GM21367 (cell line): ENCODE data around the gene MACROD2.
"Not testable (repeated sequence)": the region's sequence is repeated elsewhere in the genome, so short reads cannot be mapped to it uniquely, and the experiment has no call there.

Source experiments
- ATAC-seq: cut with Tn5 transposase; IDR thresholded peaks from one replicate; pipeline ENCODE4 v1.9.1; 2021; ENCODE audit not compliant: unreplicated experiment

Gene MACROD2

DNA sequence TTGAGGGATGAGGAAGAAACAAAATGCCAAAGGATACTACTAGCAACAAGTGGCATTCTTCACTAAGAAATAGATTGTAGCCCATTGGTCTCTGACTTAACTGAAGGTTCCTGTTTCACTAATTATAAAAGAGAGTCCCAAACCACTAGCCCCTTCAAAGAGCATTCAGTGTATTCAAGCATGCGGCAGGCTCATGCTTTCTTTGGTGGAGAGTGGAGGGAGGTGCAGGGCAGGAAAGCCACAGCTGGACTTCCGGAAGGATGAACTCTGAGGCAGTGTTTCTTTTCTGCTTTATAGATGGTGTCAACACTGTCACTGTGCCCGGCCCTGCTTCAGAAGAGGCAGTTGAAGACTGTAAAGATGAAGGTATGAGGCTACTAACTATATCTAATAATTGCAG is 1941.9 kb downstream of the MACROD2 start:
- ATAC-seq = peak; percentile 92

- ATAC-seq = no peak
Measured at GRCh38 chr20:15938847-15939246, 1943.5 kb downstream of the MACROD2 start.

- no peak for ATAC-seq
Measured at GRCh38 chr20:15940127-15940526, 1944.8 kb downstream of the MACROD2 start.

DNA sequence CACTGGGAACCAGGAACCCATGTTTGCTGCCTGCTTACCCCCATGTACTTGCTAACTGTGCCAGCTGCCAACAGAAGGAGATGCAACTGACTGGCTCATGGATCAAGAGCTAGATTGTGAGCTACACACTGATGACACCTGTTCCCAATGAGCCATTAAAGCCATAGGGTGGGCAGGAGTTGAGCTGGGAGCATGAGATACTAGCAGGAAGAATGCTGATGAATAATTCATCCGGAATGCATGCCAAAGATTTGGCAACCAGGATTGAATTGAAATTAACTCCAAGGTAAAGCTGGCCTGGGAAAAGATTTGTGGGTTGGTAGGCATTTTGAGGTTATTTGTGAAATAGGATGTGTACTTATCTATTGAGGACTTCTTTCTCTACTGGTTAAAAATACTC is 1946.8 kb downstream of the MACROD2 start:
- ATAC-seq = no peak

DNA sequence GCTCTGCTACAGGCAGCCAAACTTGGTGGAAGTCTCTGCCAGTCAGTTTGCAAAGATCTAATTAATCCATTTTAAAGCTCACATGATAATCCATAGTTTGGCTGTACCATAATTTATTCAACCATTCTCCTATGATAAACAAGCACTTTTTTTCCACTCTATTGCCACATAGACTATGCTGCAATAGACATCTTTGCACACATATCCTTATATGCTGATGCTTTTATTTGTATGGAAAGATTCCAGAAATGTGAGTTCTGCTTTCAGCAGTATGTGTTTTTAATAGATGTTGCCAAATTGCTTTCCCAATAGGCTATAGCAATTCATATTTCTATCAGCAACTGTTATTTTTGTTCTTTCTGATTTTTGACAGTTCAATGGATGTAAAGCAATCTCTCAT is 1950.0 kb downstream of the MACROD2 start:
- no peak for ATAC-seq

DNA sequence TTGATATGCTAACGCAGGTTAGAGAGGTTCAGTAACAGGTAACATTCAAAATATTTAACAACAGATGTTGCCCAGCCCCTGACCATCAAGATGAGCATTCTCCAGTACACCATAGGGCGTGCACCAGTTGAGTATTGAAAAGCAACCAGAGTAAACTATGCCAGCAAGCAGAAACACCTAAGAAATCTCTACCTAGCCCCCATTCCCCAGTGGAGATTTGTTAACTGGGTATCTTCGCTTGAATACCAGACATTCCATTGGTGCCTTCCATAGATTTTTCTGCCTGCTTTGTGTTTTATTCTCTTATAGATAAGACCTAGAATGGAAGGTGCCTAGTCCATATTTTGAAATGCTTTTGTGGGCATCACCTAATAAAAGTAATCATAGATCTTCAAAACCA is 1954.1 kb downstream of the MACROD2 start:
- no peak for ATAC-seq

GRCh38 chr20:15951658-15952057 is 1956.3 kb downstream of the MACROD2 start:
- ATAC-seq = no peak

GRCh38 chr20:15958142-15958541 is 1962.8 kb downstream of the MACROD2 start:
- ATAC-seq = no peak

- ATAC-seq = no peak
Measured at GRCh38 chr20:15965165-15965564, 1969.8 kb downstream of the MACROD2 start.

GRCh38 chr20:15967334-15967733 is 1972.0 kb downstream of the MACROD2 start:
- ATAC-seq = no peak

DNA sequence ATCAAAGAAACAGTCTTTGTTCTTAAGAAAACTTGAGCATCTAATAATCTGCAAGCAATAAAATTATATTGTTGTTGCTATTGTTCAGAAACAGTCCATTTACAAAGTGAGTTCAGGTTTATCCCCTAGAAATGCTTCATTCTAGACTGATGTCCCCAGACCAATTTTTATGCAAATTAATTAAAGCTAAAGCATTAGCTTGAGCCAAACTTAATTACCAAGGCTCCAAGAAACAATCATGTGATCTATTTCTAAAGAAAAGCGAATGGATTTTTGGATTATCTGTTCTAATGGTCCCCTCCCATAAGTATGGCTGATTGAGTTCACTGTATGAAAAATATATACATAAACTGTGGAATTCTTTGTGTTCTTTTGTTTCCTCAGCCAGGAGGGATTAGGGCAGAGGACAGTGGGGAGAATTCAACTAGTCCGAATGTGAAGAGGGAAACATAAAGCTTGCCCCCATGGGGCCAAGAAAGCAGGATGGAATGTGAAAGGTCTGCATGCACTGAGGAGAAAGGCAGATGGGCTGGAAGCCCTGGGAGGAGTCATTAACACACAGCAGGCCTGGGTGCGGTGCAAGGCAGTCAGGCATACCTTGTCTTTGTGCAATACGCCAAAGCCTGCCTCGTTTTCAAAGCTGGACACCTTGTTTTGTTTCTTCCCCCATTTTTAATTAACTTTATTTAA is 1980.9 kb downstream of the MACROD2 start:
- ATAC-seq = no peak

DNA sequence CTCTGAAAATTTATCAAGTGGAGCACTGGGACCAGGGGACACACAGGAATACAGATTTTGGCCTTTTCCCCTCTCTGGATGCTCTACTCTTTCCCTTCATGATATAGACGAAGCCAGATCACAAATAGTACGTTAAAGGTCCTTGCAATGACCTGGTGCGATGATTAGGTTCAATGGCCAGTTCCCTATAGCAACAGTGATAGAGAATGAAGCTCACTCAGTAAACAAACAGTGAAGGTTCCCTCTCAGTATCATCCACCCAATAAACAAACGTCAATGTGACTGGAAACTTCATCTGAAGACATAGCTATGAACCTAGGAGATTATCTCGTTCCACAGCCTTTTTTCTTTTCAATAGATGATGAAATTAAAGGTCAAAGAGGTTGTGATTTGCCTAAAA is 1981.7 kb downstream of the MACROD2 start:
- no peak for ATAC-seq

DNA sequence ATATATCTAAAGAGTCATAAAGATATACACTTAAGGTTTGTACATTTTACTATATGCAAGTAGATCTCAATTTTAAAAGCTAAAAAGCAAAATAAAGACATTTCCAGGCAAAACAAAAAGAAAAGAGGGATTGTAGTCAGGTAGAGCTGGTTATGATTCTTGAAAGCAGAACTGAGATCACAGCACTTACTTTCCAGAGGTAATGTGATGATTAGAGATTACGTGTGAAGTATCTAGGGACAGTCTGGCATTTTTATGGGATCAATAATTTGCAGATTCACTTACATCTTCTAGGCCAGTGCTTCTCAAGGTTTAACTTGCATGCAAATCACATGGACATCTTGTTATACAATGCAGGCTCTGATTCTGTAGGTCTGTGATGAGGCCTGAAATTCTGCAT is 1982.4 kb downstream of the MACROD2 start:
- ATAC-seq = no peak

DNA sequence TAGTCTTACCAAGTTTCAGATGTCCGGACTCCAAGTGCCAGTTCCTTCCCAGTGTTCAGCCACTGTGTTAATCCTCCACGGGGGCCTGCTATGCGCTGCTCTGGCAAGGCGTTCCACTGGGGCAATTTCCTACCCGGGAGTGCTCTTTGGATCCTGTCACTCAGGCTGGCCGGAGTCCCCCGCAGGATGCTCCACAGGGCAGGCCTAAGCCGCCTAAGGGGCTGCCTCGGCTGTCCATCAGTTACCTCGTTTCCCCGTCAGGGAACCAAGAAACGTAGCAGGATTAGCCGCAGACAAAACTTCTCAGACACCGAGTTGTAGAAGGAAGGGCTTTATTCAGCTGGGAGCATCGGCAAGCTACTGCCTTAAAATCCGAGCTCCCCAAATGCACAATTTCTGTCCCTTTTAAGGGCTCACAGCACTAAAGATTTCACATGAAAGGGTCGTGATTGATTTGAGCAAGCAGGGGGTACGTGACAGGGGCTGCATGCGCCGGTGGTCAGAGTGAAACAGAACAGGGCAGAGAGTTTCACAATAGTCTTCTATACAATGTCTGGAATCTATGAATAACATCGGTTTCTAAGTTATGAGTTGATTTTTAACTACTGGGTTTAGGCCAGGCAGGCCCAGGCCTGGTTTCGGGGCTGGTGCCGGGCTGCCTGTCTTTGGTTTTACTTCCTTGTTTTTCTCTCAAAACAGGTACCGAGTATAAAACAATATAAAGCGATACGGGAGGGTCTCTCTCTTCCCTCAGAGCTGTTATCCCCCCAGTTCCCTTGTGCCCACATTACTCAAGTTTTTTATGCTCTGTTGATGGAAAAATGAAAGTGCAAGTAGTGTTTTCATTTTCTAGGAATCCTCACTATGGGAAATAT is 1990.4 kb downstream of the MACROD2 start:
- not testable (repeated sequence) for ATAC-seq

DNA sequence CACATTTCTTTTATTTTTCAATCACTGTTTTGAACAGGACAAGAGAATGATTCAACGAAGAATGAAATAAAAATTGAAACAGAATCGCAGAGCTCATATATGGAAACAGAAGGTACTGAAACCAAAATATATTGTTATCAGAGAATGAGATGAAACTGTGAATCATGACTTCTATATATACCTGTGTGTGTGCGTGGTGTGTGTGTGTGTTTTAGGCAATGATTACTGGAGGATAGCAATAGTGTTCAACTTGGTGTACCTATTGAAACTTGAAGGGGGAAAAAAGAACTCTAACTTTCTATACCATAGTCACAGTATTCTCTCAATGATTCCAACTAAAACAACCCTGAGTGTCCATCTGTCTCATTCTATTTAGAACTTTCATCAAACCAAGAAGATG is 1991.4 kb downstream of the MACROD2 start:
- ATAC-seq = peak; percentile 95

DNA sequence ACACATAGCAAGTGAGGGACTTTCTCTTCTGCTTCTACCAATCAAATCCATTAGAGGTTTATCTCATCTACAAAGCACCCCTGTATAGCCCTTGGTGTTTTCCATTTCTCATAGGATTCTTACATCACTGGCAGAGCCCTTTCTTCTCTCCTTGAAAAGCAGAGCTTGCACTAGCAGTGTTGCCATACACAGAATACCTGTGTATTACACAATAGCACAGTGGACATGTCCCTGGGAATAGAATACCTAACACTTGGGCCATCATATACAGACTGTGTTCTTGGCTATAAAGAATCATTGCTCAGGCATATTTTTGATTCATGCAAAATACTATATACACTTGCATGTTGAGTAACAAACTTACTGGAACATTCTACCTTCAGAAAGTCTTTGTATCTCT is 1996.0 kb downstream of the MACROD2 start:
- no peak for ATAC-seq

DNA sequence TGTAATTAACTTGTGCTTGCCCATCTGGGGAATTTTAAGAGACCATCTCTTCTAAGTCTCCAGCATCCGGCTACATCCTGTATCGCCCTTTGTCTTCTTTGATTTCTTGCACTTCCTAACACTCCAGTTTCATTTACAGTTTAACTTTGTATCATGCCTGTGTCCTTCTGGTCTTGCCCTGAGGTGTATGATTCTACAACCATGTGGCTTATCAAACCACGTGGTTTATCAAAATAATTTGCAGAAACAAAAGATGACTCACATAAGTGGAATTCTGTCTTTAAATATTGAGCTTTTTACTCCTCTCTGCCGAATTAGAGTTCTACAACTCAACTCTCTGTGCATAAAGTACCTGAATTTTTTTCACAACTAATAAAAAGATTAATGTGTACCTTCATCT is 1997.2 kb downstream of the MACROD2 start:
- no peak for ATAC-seq

GRCh38 chr20:16000112-16000511 is 2004.8 kb downstream of the MACROD2 start:
- ATAC-seq = no peak

GRCh38 chr20:16001286-16001685 is 2006.0 kb downstream of the MACROD2 start:
- ATAC-seq = no peak

- no peak for ATAC-seq
Measured at GRCh38 chr20:16003310-16003709, 2008.0 kb downstream of the MACROD2 start.

GRCh38 chr20:16004108-16004854 is 2009.0 kb downstream of the MACROD2 start:
- ATAC-seq = no peak
